SK-N-SH (cell line): ENCODE measurements around the gene MARVELD1. TPM values are rescaled to one million over a fixed set of nuclear protein-coding genes. Genes with fewer than 3 reads are reported as not detected.

ENCODE experiments used
- CTCF ChIA-PET: fragments of 300-600, 350-600 bp; formaldehyde crosslinking; extraction: SDS; loops from one replicate; lab custom pipeline; 2021; lab: Yijun Ruan, JAX
- POLR2A ChIA-PET: fragments of 350-600 bp; sonication (Branson Sonifier 250); formaldehyde crosslinking; extraction: SDS; loops from one replicate; lab custom pipeline; 2020; ENCODE audit warnings: antibody characterized with exemption, inconsistent platforms; lab: Yijun Ruan, JAX
- DNase-seq: peaks from one replicate; pipeline ENCODE4 v3.0.0; 2012
- H2AFZ ChIP-seq: fragments of 200-600 bp; sonication (generic); 2 replicates; pipeline ENCODE4 v1.8.1; 2016; ENCODE audit warnings: antibody characterized with exemption, mild to moderate bottlenecking, low read depth
- H3F3A ChIP-seq: fragments of 200-600 bp; sonication (generic); replicated peaks from 2 replicates; pipeline ENCODE3; 2016; ENCODE audit warnings: antibody characterized with exemption, mild to moderate bottlenecking; ENCODE audit not compliant: insufficient read depth
- H3K27ac ChIP-seq, 2 experiments: fragments of 200-500 bp in 1 of 2; fragments of 200-600 bp in 1 of 2; sonication (Bioruptor generic) in 1 of 2; sonication (generic), shearing (Covaris generic) in 1 of 2; 2 replicates each; pipeline versions ENCODE4 v1.5.1 to v1.6.1; 2014 to 2016; ENCODE audit warnings: low read depth in 2 of 2, inconsistent platforms in 1 of 2, low read length in 1 of 2, mild to moderate bottlenecking in 1 of 2, mixed read lengths in 1 of 2
- H3K27me3 ChIP-seq: fragments of 200-600 bp; sonication (generic), shearing (Covaris generic); 2 replicates; pipeline ENCODE4 v1.6.1; 2016; ENCODE audit warnings: mixed run types; ENCODE audit not compliant: insufficient read depth
- H3K36me3 ChIP-seq, 2 experiments: fragments of 200-500 bp in 1 of 2; fragments of 200-600 bp in 1 of 2; sonication (Bioruptor generic) in 1 of 2; sonication (generic) in 1 of 2; replicated peaks in 1 of 2; 2 replicates each; pipeline versions ENCODE3 to v1.5.1; 2014 to 2016; ENCODE audit warnings: low read length in 1 of 2, mild to moderate bottlenecking in 1 of 2; ENCODE audit not compliant: insufficient read depth in 2 of 2, control insufficient read depth in 1 of 2
- H3K4me1 ChIP-seq, 2 experiments: fragments of 200-500 bp in 1 of 2; fragments of 200-600 bp in 1 of 2; sonication (Bioruptor generic) in 1 of 2; sonication (generic), shearing (Covaris generic) in 1 of 2; 2 replicates each; pipeline versions ENCODE4 v1.5.1 to v1.6.1; 2014 to 2016; ENCODE audit warnings: low read depth in 1 of 2, low read length in 1 of 2, mixed run types in 1 of 2; ENCODE audit not compliant: insufficient read depth in 2 of 2, control insufficient read depth in 1 of 2
- H3K4me2 ChIP-seq: fragments of 200-600 bp; sonication (generic), shearing (Covaris generic); 2 replicates; pipeline ENCODE4 v1.6.1; 2017; ENCODE audit warnings: mixed run types
- H3K4me3 ChIP-seq, 2 experiments: fragments of 200-500 bp in 1 of 2; fragments of 200-600 bp in 1 of 2; sonication (Bioruptor generic) in 1 of 2; sonication (generic), shearing (Covaris generic) in 1 of 2; 2 replicates each; pipeline versions ENCODE4 v1.5.1 to v1.8.1; 2014 to 2016; ENCODE audit warnings: low read depth in 2 of 2, inconsistent platforms in 1 of 2, low read length in 1 of 2, mild to moderate bottlenecking in 1 of 2, mixed read lengths in 1 of 2, moderate library complexity in 1 of 2
- H3K79me2 ChIP-seq: fragments of 200-600 bp; sonication (generic); 2 replicates; pipeline ENCODE4 v1.8.1; 2017; ENCODE audit warnings: mild to moderate bottlenecking; ENCODE audit not compliant: insufficient read depth
- H3K9ac ChIP-seq: fragments of 200-600 bp; sonication (generic); 2 replicates; pipeline ENCODE4 v1.6.1; 2017; ENCODE audit warnings: mixed run types
- H3K9me2 ChIP-seq: fragments of 200-600 bp; sonication (generic); 2 replicates; pipeline ENCODE4 v1.6.1; 2017; ENCODE audit warnings: mixed run types
- H3K9me3 ChIP-seq: fragments of 200-600 bp; sonication (generic); 2 replicates; pipeline ENCODE4 v1.6.1; 2017; ENCODE audit warnings: mixed run types, mild to moderate bottlenecking, moderate library complexity
- H4K20me1 ChIP-seq: fragments of 200-600 bp; sonication (generic); 2 replicates; pipeline ENCODE4 v1.6.1; 2017; ENCODE audit warnings: mild to moderate bottlenecking, mixed run types; ENCODE audit not compliant: insufficient read depth
- CTCF ChIP-seq: fragments of 200-600 bp; sonication (generic); IDR thresholded peaks from 2 replicates; pipeline ENCODE4 v1.6.1; 2017; ENCODE audit warnings: antibody characterized with exemption, mild to moderate bottlenecking, moderate library complexity
- ELF1 ChIP-seq: IDR thresholded peaks from 2 replicates; pipeline ENCODE4 v1.4.0; 2012
- EZH2phosphoT487 ChIP-seq: fragments of 200-600 bp; sonication (generic); IDR thresholded peaks from 2 replicates; pipeline ENCODE4 v1.6.1; 2017; ENCODE audit warnings: low read depth, mixed run types, mild to moderate bottlenecking, antibody characterized with exemption, moderate library complexity, borderline replicate concordance
- FOXM1 ChIP-seq: IDR thresholded peaks from 2 replicates; pipeline ENCODE4 v1.4.0; 2012; ENCODE audit warnings: low read depth, mild to moderate bottlenecking
- IRF3 ChIP-seq: fragments of 150-350 bp; IDR thresholded peaks from 2 replicates; pipeline ENCODE4 v1.6.1; 2016; ENCODE audit warnings: mild to moderate bottlenecking, low read depth, low read length
- MAX ChIP-seq: IDR thresholded peaks from 2 replicates; pipeline ENCODE4 v1.4.0; 2012; ENCODE audit warnings: low read depth
- MXI1 ChIP-seq: IDR thresholded peaks from 2 replicates; pipeline ENCODE4 v1.6.1; 2012; ENCODE audit warnings: mild to moderate bottlenecking, low read depth, low read length, improper control_type of control experiment
- NFIC ChIP-seq: IDR thresholded peaks from 2 replicates; pipeline ENCODE4 v1.4.0; 2012; ENCODE audit warnings: borderline replicate concordance
- NRF1 ChIP-seq: IDR thresholded peaks from 2 replicates; pipeline ENCODE4 v1.6.1; 2012; ENCODE audit warnings: low read depth, mild to moderate bottlenecking, low read length
- RAD21 ChIP-seq: IDR thresholded peaks from 2 replicates; pipeline ENCODE4 v1.6.1; 2012; ENCODE audit warnings: mild to moderate bottlenecking, low read length
- RFX5 ChIP-seq: IDR thresholded peaks from 2 replicates; pipeline ENCODE4 v1.6.1; 2012; ENCODE audit warnings: mild to moderate bottlenecking, improper control_type of control experiment, low read length
- RXRA ChIP-seq: IDR thresholded peaks from 2 replicates; pipeline ENCODE4 v1.4.0; 2012; ENCODE audit warnings: low read depth, mild to moderate bottlenecking, borderline replicate concordance
- SMC3 ChIP-seq: IDR thresholded peaks from 2 replicates; pipeline ENCODE4 v1.6.1; 2012; ENCODE audit warnings: low read depth, low read length, improper control_type of control experiment
- TCF12 ChIP-seq: IDR thresholded peaks from 2 replicates; pipeline ENCODE4 v1.4.0; 2012
- TEAD4 ChIP-seq: IDR thresholded peaks from 2 replicates; pipeline ENCODE4 v1.4.0; 2012; ENCODE audit warnings: mild to moderate bottlenecking, borderline replicate concordance; ENCODE audit not compliant: insufficient read depth
- USF2 ChIP-seq: fragments of 150-350 bp; IDR thresholded peaks from 2 replicates; pipeline ENCODE4 v1.6.1; 2017; ENCODE audit warnings: antibody characterized with exemption, low read length, low read depth, borderline replicate concordance
- ZBTB33 ChIP-seq: IDR thresholded peaks from 2 replicates; pipeline ENCODE4 v1.4.0; 2012; ENCODE audit warnings: low read depth, borderline replicate concordance
- WGBS: methylation state at CpG from one replicate; pipeline ENCODE4 v1.1.6; 2017; ENCODE audit warnings: low lambda C conversion rate; 5-methylcytosine and 5-hydroxymethylcytosine counted together
- polyA plus RNA-seq, 3 experiments: library from polyadenylated mRNA; depleted of rRNA; stranded (reverse); fragments of >200 nt; gene quantifications; 2 replicates each; pipeline ENCODE4 v1.2.3, GENCODE V29; 2012

MARVELD1 gene
- polyA plus RNA-seq, 1 of the 3 experiments (the other 2 are of a cell fraction): 53.0 TPM

- TF ChIP-seq MXI1: no peak
- TF ChIP-seq, all 33 proteins: peak for 0
Measured at GRCh38 chr10:97717627-97718026, 4.1 kb downstream of the MARVELD1 start (continued).

GRCh38 chr10:97718178-97718577 lies 4.6 kb downstream of the MARVELD1 start:
- Histone ChIP-seq H3K4me2 (peak overlapping the region; percentile 17), H3K36me3 (peaks cover 20 to 25% of the 10 kb centered on the region in 2 experiments), H4K20me1 (peaks cover 22% of the 10 kb centered on the region), H3K4me1 (peaks cover 14 to 27% of the 10 kb centered on the region in 2 experiments; a peak in 3 of 4 replicates), H2AFZ (no peak overlapping the region), H3K4me3 (no peak overlapping the region), H3K27ac (no peak overlapping the region), H3K9me3 (no peaks in the 10 kb centered on the region), H3F3A (peaks cover 3% of the 10 kb centered on the region), H3K9ac (no peak overlapping the region), H3K79me2 (peaks cover 36% of the 10 kb centered on the region), H3K27me3 (no peaks in the 10 kb centered on the region), H3K9me2 (no peaks in the 10 kb centered on the region)
- TF ChIP-seq EZH2phosphoT487 (no peak), RAD21 (no peak), FOXM1 (no peak), RFX5 (no peak), IRF3 (no peak), SMC3 (no peak), USF2 (no peak), TEAD4 (no peak), RXRA (no peak), MAX (no peak), NFIC (no peak), NRF1 (no peak), ZBTB33 (no peak), CTCF (no peak), ELF1 (no peak), TCF12 (no peak)
- WGBS: 92% methylated on average over 6 of the region's 6 CpGs
- POLR2A ChIA-PET: interaction anchor here (1.1 kb wide), 1 partner anchor 9 kb away, joined by 3 read pairs; no protein-coding TSS in a partner anchor
- CTCF ChIA-PET: interaction anchor here (2.2 to 25.0 kb wide), 4 partner anchors 9 to 41 kb away, joined by 9 to 687 read pairs (median 33); partner anchors contain the start of gene ZFYVE27
- no peak for DNase-seq
